Common myeloid progenitor, CD34-positive (primary cell): ENCODE results near the gene DSEL.

Source experiments
- CTCF ChIA-PET: fragments of 350-600 bp; sonication (Branson Sonifier 250); formaldehyde crosslinking; loops from one replicate; lab custom pipeline; 2021; ENCODE audit warnings: antibody characterized with exemption; lab: Charles Lee
- POLR2A ChIA-PET: fragments of 350-600 bp; sonication (Branson Sonifier 250); formaldehyde crosslinking; loops from one replicate; lab custom pipeline; 2021; ENCODE audit warnings: antibody characterized with exemption; lab: Charles Lee
- DNase-seq, 3 donors: peaks; one replicate each; pipeline versions ENCODE4 v3.0.0 to v3.0.0-alpha.2; 2013
- H3K27ac ChIP-seq, 2 experiments: 1 replicate in 1 of 2; 2 replicates in 1 of 2; pipeline ENCODE4 v1.7.0; 2013; ENCODE audit warnings: inconsistent platforms in 2 of 2, low read length in 2 of 2, mild to moderate bottlenecking in 2 of 2, low read depth in 1 of 2, moderate library complexity in 1 of 2; ENCODE audit not compliant: severe bottlenecking in 2 of 2, insufficient read depth in 1 of 2, poor library complexity in 1 of 2
- H3K27me3 ChIP-seq, 5 experiments: replicated peaks in 2 of 5; 1 replicate in 3 of 5; 2 replicates in 2 of 5; pipeline versions ENCODE4 v1.6.1 to v1.7.0; 2013; ENCODE audit warnings: low read length in 4 of 5, mild to moderate bottlenecking in 2 of 5, moderate library complexity in 2 of 5, inconsistent platforms in 1 of 5; ENCODE audit not compliant: insufficient read depth in 5 of 5, control insufficient read depth in 4 of 5
- H3K36me3 ChIP-seq, 4 experiments: 1 replicate in 2 of 4; 2 replicates in 2 of 4; pipeline versions ENCODE4 v1.6.1 to v1.7.0; 2013; ENCODE audit warnings: low read length in 3 of 4, control low read depth in 1 of 4, mild to moderate bottlenecking in 1 of 4; ENCODE audit not compliant: control insufficient read depth in 4 of 4, insufficient read depth in 4 of 4
- H3K4me1 ChIP-seq, 4 experiments: 1 replicate in 3 of 4; 2 replicates in 1 of 4; pipeline versions ENCODE4 v1.6.1 to v1.7.1; 2013; ENCODE audit warnings: low read length in 3 of 4, mild to moderate bottlenecking in 3 of 4, control low read depth in 1 of 4, inconsistent platforms in 1 of 4, moderate library complexity in 1 of 4; ENCODE audit not compliant: control insufficient read depth in 4 of 4, insufficient read depth in 4 of 4; ENCODE audit errors: control extremely low read depth in 1 of 4
- H3K4me3 ChIP-seq, 7 experiments: 1 replicate in 4 of 7; 2 replicates in 3 of 7; pipeline versions ENCODE4 v1.5.1 to v1.7.0; 2013; ENCODE audit warnings: mild to moderate bottlenecking in 7 of 7, low read length in 6 of 7, moderate library complexity in 6 of 7, inconsistent platforms in 2 of 7, low read depth in 2 of 7, control low read depth in 1 of 7; ENCODE audit not compliant: insufficient read depth in 4 of 7, control insufficient read depth in 1 of 7; ENCODE audit errors: extremely low read depth in 1 of 7
- H3K9me3 ChIP-seq, 5 experiments: 1 replicate in 4 of 5; 2 replicates in 1 of 5; pipeline versions ENCODE4 v1.6.1 to v1.7.1; 2013; ENCODE audit warnings: low read length in 4 of 5, mild to moderate bottlenecking in 2 of 5, inconsistent platforms in 1 of 5, low read depth in 1 of 5, moderate library complexity in 1 of 5; ENCODE audit not compliant: control insufficient read depth in 4 of 5, insufficient read depth in 2 of 5; ENCODE audit errors: control extremely low read depth in 1 of 5
- WGBS: methylation state at CpG from one replicate; pipeline ENCODE4 v1.1.5; 2013; ENCODE audit not compliant: insufficient coverage; 5-methylcytosine and 5-hydroxymethylcytosine counted together

The DSEL gene

GRCh38 chr18:67514901-67515540 lies 1.5 kb downstream of the DSEL start:
- Histone ChIP-seq H3K27ac (no peak overlapping the region), H3K36me3 (no peaks in the 10 kb centered on the region), H3K9me3 (no peaks in the 10 kb centered on the region), H3K4me3 (peak overlapping the region in 2 of 7 experiments; percentile 79 to 87), H3K4me1 (peaks cover 6 to 14% (median 11%) of the 10 kb centered on the region in 4 experiments), H3K27me3 (peaks cover 0 to 19% (median 6%) of the 10 kb centered on the region in 5 experiments)
- 100% methylated on average over 1 of the region's 6 CpGs for WGBS
- CTCF ChIA-PET = interaction anchor here (1.5 to 1.9 kb wide), 2 partner anchors 10 to 298 kb away, joined by 3 to 5 read pairs; no protein-coding TSS in a partner anchor
- no peak for DNase-seq
- POLR2A ChIA-PET = no interaction called here

- Histone ChIP-seq H3K36me3 (no peaks in the 10 kb centered on the region), H3K27ac (no peak overlapping the region), H3K4me3 (no peak overlapping the region), H3K27me3 (peaks cover 0 to 13% (median under 1%) of the 10 kb centered on the region in 5 experiments), H3K9me3 (no peaks in the 10 kb centered on the region), H3K4me1 (peaks cover 6 to 14% (median 11%) of the 10 kb centered on the region in 4 experiments)
- DNase-seq = no peak
- WGBS = no CpG with 5 or more reads among the region's 3 CpGs
- ChIA-PET CTCF (interaction anchor here (2.6 kb wide), 1 partner anchor 297 kb away, joined by 12 read pairs; no protein-coding TSS in a partner anchor), POLR2A (no interaction called here)
Observed at GRCh38 chr18:67514465-67514864, 2.1 kb downstream of the DSEL start.

- H3K36me3 ChIP-seq = no peaks in the 10 kb centered on the region
- H3K4me3 ChIP-seq = no peak overlapping the region
- ChIA-PET POLR2A (interaction anchor here (0.6 kb wide), 1 partner anchor 391 kb away, joined by 5 read pairs; no protein-coding TSS in a partner anchor), CTCF (interaction anchor here (1.3 to 2.6 kb wide), 3 partner anchors 296 to 323 kb away, joined by 3 to 12 read pairs (median 4); no protein-coding TSS in a partner anchor)
- H3K9me3 ChIP-seq = no peaks in the 10 kb centered on the region
- H3K27ac ChIP-seq = no peak overlapping the region
- peak; percentile 14 to 60 (median 45) for DNase-seq
- no CpG with 5 or more reads among the region's 3 CpGs for WGBS
- H3K4me1 ChIP-seq = peaks cover 6 to 14% (median 11%) of the 10 kb centered on the region in 4 experiments
- H3K27me3 ChIP-seq = peaks cover 0 to 7% (median 0%) of the 10 kb centered on the region in 5 experiments
Observed at GRCh38 chr18:67513280-67513679, 3.2 kb downstream of the DSEL start.

- CTCF ChIA-PET = interaction anchor here (2.6 kb wide), 1 partner anchor 295 kb away, joined by 12 read pairs; no protein-coding TSS in a partner anchor
Observed at GRCh38 chr18:67511840-67512239, 4.7 kb downstream of the DSEL start.

GRCh38 chr18:67510831-67511230 lies 5.7 kb downstream of the DSEL start:
- H3K4me1 ChIP-seq = peaks cover 0 to 3% (median under 1%) of the 10 kb centered on the region in 4 experiments
- no peaks in the 10 kb centered on the region for H3K36me3 ChIP-seq
- no peak for DNase-seq
- no CpG with 5 or more reads among the region's 3 CpGs for WGBS
- ChIA-PET POLR2A (no interaction called here), CTCF (no interaction called here)
- no peak overlapping the region for H3K27ac ChIP-seq
- H3K4me3 ChIP-seq = no peak overlapping the region
- no peaks in the 10 kb centered on the region for H3K9me3 ChIP-seq
- peaks cover 0 to 2% (median 0%) of the 10 kb centered on the region in 5 experiments for H3K27me3 ChIP-seq

More at GRCh38 chr18:67511840-67512239, 4.7 kb downstream of the DSEL start:
- H3K27me3 ChIP-seq = peaks cover 0 to 2% (median 0%) of the 10 kb centered on the region in 5 experiments
- no peak overlapping the region for H3K27ac ChIP-seq
- H3K4me3 ChIP-seq = no peak overlapping the region
- H3K9me3 ChIP-seq = no peaks in the 10 kb centered on the region
- H3K4me1 ChIP-seq = peaks cover 0 to 8% (median 4%) of the 10 kb centered on the region in 4 experiments
- WGBS = 100% methylated on average over 1 of the region's 6 CpGs
- no peaks in the 10 kb centered on the region for H3K36me3 ChIP-seq
- POLR2A ChIA-PET = no interaction called here
- no peak for DNase-seq

GRCh38 chr18:67509741-67510391 lies 6.7 kb downstream of the DSEL start:
- no peaks in the 10 kb centered on the region for H3K9me3 ChIP-seq
- WGBS = 100% methylated on average over 2 of the region's 6 CpGs
- ChIA-PET POLR2A (no interaction called here), CTCF (no interaction called here)
- H3K4me1 ChIP-seq = no peaks in the 10 kb centered on the region
- no peaks in the 10 kb centered on the region for H3K27me3 ChIP-seq
- H3K4me3 ChIP-seq = no peak overlapping the region
- no peaks in the 10 kb centered on the region for H3K36me3 ChIP-seq
- no peak overlapping the region for H3K27ac ChIP-seq
- DNase-seq = no peak

- ChIA-PET CTCF (interaction anchor here (1.6 kb wide), 1 partner anchor 9 kb away, joined by 4 read pairs; the partner anchor contains the start of gene DSEL), POLR2A (no interaction called here)
- Histone ChIP-seq H3K9me3 (no peaks in the 10 kb centered on the region), H3K36me3 (no peaks in the 10 kb centered on the region), H3K4me1 (no peaks in the 10 kb centered on the region), H3K4me3 (no peak overlapping the region), H3K27me3 (peaks cover 0 to 2% (median 0%) of the 10 kb centered on the region in 5 experiments), H3K27ac (no peak overlapping the region)
- no CpG with 5 or more reads among the region's 2 CpGs for WGBS
- DNase-seq = no peak
Observed at GRCh38 chr18:67508146-67508545, 8.4 kb downstream of the DSEL start.
